Epithelial cell of prostate (primary cell): Measurements from ENCODE around the gene BCL6B.
A peak's percentile ranks its signal among the peaks of the same experiment; 100 is the strongest.

Experiments used
- DNase-seq: peaks from one replicate; pipeline ENCODE4 v3.0.0-alpha.2; 2011; ENCODE audit warnings: low read depth, low spot score
- H3K27ac ChIP-seq: fragments of 450-650 bp; 2 replicates; pipeline ENCODE4 v1.5.1; 2017; ENCODE audit warnings: mild to moderate bottlenecking

BCL6B gene

DNA sequence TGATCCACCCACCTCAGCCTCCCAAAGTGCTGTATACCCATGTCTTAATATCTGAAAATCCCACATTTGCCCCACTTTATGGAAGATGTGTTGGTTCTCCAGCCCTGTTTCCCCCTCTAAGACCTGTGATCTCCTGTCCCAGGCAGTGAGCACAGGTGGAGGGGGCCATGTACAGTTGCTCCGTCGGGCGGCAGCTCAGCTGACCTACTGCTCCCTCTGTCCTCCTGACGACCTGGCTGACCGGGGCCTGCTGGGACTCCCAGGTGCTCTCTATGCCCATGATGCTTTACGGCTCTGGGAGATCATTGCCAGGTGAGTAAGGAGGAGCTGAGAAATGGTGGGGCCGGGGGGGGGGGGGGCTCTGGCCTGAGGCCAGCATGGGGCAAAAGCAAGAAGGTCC is 17.1 kb upstream of the BCL6B start:
- no peak overlapping the region for H3K27ac ChIP-seq
- no peak for DNase-seq

DNA sequence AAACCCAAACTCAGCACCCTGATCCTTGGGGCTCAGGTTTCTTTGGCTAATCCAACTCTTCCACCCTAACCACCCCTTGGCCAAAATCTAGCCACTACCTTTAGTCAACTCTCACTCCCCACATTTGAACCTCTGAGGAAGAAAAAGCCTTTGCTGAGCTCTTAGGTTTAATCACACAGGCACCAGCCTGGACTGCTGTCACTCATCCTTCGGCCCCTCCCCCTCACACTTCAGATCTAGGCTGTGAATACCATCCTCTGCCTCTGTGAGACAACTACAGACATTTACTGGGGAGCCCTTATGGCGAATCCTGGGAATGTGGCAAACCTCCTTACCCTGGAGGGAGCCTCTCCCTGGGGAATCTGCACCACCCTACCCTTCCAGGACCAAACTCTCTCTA is 15.7 kb upstream of the BCL6B start:
- DNase-seq, result no peak
- H3K27ac ChIP-seq, result no peak overlapping the region

DNA sequence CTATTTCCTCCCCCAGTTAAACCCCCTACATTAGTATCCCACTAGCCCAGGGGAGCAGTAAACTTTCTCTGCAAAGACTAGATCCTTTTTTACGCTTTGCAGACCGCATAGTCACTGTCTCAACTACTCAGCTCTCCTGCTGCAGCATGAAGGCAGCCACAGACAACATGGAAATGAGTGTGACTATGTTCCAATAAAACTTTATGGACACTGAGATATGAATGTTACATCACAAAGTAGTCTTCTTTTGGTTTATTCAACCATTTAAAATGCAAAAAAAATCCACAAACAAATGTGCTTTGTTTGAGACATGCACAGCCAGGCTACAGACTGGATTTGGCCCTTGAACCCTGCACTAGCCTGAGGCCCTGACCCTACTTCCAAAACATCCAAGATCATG is 12.3 kb upstream of the BCL6B start:
- DNase-seq, result no peak
- no peak overlapping the region for H3K27ac ChIP-seq

DNA sequence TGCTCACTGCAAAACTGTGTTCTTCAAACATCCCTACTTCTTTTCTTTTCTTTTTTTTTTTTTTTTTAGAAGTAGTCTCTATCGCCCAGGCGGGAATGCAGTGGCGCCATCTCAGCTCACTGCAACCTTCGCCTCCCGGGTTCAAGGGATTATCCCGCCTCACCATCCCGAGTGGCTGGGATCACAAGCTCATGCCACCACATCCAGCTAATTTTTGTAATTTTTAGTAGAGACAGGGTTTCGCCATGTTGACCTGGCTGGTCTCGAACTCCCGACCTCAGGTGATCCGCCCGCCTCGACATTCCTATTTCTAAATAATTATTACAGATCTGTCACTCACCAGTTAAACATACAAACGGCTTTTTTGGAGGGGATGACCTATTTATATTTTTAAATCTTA is 11.4 kb upstream of the BCL6B start:
- no peak for DNase-seq
- H3K27ac ChIP-seq, result peak overlapping the region; percentile 90

DNA sequence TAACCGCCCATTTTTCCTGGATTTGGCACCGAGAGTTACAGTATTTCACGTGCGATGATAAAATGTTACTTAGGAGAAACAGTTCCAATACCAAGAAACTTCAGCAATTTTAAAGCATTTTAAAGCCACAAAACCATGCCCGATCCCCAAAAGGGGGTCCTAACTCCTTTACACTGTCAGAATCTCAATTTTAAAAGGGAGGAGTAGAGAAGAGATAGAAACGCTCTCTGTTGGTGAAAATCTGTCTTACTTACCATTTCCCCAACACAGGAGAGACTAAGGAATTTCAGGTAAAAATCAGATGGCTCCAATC is 11.0 kb upstream of the BCL6B start:
- no peak for DNase-seq
- H3K27ac ChIP-seq, result peak overlapping the region; percentile 90

DNA sequence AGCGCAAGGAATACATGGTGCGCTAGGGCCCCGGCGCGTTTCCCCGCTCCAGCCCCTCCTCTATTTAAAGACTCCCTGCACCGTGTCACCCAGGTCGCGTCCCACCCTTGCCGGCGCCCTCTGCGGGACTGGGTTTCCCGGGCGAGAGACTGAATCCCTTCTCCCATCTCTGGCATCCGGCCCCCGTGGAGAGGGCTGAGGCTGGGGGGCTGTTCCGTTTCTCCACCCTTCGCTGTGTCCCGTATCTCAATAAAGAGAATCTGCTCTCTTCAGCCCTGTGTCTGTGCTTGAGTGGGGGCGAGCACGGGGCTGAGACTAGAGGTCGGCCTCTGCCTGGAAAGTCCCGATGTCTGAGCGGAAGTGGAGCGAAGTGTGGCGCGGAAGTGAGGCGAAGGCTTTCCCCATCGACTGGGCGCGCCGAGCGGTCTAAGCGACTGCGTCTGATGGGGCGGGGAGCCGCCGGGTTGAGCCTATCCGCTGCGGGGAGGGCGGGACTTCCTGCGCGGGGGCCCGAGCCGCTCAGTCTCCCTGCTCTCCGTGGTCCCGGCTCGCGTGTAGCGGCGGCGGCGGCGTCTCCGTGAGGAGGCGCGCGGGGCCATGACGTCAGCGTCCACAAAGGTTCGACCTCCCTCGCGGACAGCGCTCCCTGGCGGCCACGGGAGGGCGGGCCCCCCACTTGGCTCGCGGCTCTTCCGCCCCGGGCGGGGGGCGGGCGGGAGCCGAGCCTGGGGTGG is 8.4 kb upstream of the BCL6B start:
- peak overlapping the region; percentile 90 for H3K27ac ChIP-seq
- peak; percentile 82 for DNase-seq

DNA sequence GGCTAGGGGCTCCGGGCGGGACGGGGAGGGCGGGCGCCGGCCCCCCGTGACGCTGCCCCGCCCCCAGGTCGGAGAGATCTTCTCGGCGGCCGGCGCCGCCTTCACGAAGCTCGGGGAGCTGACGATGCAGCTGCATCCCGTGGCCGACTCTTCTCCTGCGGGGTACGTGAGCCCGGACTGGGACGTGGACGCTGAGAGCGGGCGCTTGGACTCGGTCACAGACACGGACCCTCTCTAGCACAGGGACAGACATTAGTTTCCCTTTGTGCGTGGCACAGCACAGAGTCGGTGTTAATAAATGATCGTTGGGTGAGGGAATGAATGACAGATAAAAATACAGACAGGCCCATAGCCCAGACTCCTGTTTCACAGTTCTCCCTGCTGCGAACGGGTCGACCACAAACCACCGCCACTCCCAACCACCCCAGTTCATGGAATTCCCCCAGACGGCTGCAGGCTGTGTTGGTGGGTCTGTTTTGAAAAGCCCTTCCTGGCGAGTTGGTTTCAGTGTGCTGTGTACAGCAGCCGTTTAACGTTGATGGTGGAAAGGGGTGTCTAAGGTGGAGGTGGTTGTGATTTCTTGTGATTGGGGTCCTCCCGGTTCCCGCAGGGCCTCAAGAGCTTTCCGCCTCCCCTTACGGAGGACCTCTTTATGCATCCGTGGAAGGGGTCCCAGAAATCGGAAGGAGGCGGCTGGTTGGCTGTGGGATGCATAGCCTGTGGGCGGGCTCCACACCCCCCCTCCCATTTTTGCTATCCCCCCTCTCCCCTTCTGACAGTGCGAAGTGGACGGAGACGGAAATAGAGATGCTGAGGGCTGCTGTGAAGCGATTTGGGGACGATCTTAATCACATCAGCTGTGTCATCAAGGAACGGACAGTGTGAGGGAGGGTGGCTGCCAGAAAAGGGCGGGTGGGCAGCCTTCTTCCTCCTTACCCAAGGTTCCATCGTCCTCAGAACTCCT is 7.6 kb upstream of the BCL6B start:
- no peak for DNase-seq
- H3K27ac ChIP-seq, result peak overlapping the region; percentile 90

DNA sequence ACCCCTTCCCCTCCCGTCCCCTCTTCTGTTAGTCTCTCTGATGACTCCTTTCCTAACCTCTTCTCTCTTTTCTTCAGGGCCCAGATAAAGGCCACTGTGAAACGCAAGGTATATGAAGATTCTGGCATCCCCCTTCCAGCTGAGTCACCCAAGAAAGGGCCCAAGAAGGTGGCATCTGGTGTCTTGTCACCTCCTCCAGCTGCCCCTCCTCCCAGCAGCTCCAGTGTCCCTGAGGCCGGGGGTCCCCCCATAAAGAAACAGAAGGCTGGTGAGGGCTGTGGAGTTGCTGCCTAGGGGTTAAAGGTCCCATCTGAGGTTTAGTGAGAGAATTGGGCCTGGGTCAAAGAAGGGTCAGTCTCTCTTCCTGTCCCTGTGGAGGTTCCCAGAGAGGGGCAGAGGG is 6.4 kb upstream of the BCL6B start:
- no peak overlapping the region for H3K27ac ChIP-seq
- no peak for DNase-seq

DNA sequence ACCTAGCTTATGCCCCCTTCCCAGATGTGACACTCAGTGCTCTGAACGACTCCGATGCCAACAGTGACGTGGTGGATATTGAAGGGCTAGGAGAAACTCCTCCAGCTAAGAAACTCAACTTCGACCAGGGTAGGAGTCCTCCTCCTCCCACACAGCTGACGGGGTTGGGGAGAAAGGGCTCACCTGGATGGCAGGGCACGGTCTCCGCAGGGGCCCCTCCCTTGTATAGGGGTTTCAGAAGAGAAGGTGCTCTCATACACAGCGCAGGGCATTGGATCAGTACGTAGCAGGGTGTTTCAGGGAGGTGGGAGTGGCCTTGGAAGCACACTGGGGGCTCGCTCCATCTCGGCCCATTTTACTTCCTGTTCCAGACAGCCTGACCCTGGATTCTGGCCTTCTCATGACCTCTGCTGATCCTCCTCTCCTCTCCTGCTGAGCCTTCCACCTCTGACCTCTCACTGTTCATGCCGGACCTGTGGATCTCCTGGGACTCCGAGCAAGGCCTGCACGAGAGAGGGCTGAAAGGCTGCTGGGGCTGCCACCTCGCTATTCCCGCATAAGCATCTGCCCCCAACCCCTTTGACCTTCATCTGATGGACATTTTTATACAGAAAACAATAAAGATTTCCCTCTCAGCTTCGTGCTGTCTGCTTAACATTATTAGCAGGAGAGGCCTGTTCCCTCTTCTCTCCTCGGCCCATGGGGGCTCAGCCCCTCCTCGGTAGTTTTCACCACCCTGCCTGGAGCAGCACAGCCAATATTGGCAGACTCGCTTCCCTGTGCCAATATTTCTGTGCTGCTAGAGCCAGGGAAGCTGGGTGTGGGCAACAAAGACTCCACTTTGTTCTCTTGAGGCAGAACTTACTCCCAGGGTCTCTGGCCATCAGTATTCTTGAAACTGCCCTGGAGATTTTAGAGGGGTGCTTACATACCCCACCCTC is 5.7 kb upstream of the BCL6B start:
- H3K27ac ChIP-seq, result no peak overlapping the region
- DNase-seq, result no peak

DNA sequence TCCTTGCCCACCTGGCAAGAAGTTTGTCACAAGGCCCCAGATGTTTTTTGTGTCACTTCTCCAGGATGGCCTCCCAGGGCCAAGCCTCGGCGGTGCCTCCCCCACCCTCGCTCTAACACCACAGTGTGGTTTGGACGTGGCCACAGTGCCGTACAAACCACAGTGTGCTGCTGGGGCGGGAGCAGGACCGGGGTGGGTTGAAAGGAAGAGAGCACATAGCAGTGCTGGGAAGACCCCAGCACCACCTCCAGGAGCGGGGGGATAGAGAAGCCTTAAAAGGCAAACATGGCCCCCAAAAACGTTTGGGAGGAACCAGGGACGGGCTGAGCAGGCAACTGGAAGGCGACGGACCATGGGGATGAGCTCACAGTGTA is 5.0 kb upstream of the BCL6B start:
- DNase-seq, result no peak
- H3K27ac ChIP-seq, result no peak overlapping the region

DNA sequence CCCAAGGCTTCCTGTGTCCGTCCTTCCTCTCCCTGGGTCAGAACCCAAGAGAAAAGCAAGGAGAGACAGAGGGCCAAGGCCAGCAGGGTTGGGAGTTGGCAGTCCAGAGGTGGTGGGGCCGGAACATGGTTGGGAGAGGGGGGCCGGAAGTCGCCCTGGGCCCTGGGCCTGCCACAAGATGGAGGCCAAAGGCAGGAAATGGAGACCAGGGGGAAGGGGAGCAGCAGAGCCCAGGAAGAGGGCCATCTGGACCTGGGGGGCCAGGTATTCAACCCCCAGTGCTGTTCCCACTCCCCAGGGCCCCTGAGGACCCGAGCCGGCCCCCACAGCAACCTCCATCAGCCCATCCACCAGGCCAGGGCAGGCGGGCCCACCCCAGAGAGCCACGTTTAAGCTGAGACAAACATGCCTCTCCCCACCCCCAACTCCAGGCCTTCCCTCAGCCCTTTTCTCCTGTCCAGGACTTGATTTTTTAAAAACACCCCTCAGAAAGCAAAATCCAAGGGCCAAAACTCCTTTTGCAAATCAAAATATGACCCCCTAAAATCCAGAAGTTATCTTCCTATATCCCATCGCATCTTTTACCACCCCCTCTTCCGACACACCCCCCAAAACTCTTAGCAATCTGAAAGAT is 4.4 kb upstream of the BCL6B start:
- no peak for DNase-seq
- no peak overlapping the region for H3K27ac ChIP-seq

DNA sequence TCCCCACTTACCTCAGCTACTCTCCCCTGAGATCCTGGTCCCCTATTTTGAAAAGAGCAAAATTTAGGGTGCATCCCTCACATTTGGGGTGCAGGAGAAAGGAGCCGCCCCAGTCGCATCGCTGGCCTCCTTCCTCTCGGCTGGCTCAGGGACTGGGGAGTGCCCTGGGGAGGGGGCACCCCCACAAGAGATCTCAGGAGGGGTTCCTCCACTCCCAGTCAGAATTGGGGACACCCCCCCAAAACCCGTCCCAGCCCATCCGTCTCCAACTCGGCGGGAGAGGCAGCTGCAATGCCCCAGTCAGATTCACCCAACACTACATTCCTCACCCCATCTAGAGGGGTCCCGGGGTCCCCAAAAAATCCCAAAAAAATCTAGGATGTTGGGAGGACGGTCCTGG is 3.5 kb upstream of the BCL6B start:
- no peak for DNase-seq
- H3K27ac ChIP-seq, result no peak overlapping the region

DNA sequence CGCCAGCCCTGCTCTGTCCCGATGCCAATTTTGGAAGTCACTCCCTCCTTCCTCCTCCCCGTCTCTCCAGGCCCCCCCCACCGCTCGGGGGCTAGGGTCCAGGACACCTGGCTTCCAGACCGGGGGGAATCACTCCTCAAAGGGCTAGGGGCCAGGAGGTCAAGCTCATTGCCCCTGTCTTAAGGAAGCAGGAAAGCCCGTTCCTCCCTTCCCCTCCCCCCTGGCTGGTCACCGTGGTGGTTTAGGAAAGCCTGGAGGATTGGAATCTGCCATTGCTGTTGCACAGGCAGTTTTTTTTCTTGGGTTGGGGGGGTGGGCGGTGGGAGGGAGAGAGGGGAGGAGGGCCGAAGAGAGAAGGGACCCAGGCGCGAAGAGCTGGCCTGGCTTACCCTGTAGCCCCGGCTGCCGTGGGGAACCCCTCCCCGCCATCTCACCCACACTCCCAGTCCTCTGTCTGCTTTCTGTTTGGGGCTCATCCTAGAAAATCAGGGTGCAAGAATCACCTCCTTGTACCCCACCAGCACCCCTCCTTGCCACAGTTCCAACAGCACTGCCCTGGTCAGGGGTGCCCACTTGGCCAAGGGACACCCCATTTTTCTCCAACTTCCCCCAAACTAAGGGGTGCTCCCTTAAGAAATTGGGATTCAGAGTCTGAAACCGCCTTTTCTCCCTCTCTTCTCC is 2.9 kb upstream of the BCL6B start:
- no peak overlapping the region for H3K27ac ChIP-seq
- DNase-seq, result no peak

DNA sequence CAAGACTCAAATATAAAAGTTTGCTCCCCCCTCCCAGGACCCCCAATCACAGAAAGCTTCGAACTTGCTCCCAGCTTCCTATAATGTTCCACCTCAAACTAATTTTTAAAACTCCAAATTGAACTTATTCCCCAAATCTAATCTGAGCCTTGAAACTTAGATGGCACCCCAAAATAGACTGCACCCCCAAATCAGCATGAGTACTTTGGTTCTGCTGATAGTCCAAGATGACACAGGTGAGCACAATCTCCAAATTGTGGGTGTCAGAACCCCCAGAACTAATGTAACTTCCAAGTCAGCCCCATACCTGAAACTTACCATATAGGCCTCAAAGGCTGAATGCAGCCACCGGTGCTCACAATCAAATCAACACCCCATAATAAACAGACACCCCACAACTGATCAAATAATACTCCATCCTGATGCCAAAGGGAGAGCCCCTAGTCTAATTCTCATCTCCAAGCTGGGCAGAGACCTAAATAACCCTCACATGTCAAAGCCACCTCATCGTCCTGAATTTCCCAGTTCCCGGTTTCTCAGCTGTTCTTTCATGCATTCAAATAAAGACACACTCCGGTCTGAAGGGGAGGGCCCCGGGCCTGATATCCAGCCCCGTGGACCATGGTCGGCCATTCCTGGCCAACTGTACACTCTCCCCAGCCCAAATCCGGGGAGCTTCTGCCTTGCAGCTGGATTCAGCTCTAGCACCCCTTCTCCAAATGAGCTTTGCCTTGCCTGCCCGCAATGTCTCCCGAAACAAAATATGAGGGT is 1.8 kb upstream of the BCL6B start:
- no peak for DNase-seq

DNA sequence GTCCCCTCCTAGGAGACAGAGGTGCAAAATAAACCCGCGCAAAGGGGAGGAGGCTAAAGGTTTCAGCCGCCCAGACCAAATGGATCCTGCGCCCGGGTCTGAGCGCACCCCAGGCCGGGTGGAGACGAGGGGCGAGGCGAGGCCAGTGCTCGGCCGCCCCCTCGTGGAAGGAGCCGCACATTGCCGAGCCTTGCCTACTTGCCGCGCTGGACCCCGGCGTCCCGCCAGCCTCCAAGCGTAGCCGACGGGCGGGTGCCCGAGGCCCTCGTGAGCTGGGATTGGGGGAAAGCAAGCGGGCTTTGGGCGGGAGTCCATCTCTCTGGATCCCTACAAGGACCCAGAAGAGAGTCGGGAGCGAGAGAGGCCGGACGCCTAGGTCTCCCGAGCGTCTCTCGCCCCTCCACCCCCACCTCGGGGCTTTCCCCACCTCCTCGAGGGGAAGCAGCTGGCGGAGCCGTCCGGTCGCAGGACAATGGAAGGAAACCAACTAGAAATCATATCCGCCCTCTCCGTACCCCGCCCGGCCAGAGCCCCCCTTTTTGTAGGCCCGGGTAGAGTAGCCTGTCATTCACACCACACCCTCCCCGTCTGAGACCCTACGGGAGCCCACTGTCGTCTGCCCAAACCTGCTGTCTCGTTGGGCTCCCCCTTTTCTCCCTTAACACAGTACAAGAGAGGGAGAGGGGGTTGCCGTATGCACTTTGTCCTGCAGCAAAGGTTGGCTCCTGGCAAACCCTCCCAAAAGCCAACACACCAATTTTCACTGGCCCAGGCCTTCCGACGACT is 664 bp upstream of the BCL6B start:
- no peak overlapping the region for H3K27ac ChIP-seq
- DNase-seq, result no peak

More for the DNA sequence above, 1.8 kb upstream of the BCL6B start:
- H3K27ac ChIP-seq, result no peak overlapping the region

DNA sequence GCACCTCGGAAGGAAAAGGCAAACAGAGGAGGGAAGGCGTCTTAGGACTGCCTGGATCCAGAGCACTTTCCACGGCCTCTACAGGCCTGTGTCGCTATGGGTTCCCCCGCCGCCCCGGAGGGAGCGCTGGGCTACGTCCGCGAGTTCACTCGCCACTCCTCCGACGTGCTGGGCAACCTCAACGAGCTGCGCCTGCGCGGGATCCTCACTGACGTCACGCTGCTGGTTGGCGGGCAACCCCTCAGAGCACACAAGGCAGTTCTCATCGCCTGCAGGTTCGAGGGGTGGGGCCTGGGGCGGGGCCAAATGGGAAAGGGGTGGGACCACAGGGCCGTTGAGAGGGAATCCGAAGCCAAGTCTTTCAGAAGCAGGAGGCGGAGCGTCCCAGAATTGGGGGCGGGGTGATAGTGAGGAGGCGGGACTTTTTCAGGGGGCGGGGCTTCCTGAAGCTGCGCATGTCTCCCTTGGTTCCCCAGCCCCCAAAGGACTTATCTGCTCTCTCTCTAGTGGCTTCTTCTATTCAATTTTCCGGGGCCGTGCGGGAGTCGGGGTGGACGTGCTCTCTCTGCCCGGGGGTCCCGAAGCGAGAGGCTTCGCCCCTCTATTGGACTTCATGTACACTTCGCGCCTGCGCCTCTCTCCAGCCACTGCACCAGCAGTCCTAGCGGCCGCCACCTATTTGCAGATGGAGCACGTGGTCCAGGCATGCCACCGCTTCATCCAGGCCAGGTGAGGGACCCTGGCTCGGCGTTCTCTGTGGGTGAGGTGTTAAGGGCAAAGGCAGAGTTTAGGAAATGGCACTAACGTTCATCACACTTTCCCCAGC is 939 bp downstream of the BCL6B start:
- no peak for DNase-seq
- H3K27ac ChIP-seq, result no peak overlapping the region

DNA sequence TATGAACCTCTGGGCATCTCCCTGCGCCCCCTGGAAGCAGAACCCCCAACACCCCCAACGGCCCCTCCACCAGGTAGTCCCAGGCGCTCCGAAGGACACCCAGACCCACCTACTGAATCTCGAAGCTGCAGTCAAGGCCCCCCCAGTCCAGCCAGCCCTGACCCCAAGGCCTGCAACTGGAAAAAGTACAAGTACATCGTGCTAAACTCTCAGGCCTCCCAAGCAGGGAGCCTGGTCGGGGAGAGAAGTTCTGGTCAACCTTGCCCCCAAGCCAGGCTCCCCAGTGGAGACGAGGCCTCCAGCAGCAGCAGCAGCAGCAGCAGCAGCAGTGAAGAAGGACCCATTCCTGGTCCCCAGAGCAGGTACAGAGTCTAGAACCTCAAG is 1.5 kb downstream of the BCL6B start:
- H3K27ac ChIP-seq, result no peak overlapping the region
- no peak for DNase-seq
